HG03108 (cell line): ENCODE data around the gene ELAVL4.
A peak's percentile ranks its signal among the peaks of the same experiment; 100 is the strongest.

ENCODE experiments used
- ATAC-seq: cut with Tn5 transposase; IDR thresholded peaks from one replicate; pipeline ENCODE4 v1.9.1; 2021; ENCODE audit warnings: moderate library complexity; ENCODE audit not compliant: unreplicated experiment

The ELAVL4 gene

GRCh38 chr1:50246869-50247268 lies 138.1 kb downstream of the ELAVL4 start:
- ATAC-seq, result no peak

DNA sequence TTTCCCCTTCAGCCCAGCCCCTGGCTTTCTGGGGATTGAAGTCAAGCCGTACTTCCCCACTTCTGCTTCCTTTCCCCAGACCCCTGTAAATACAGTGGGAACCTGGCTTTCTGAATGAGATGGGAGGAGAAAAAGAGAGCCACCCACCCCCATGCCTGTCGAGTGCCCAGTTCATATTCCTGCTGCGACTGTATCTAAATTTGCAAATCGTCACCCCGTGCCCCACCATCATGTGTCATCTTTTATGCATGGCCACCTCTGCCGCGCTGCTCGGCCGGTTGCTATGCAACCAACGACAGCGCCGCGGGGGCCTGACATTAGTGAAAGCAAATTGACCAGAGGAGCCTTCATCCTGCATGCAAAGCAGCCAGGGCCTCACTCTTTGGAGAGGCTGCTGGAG lies 143.0 kb downstream of the ELAVL4 start:
- peak; percentile 66 for ATAC-seq

DNA sequence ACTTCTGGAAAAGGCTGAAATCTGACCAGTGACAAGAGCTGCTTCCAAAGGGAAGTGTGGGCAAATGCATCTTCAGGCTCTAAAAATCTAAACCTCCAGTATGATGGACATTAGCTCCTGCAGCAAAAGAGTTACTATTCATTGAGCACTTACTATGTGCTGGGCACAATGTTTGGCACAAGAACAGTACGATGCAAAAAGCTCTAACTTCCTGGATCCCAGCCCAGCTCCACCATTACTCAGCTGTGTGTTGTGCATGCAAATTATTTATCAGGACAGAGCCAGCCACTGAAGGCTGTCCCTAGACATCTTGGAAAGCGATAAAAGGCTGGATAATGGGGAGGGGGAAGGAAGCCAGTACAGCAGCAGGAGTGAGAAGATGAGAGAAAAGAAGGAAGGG lies 143.5 kb downstream of the ELAVL4 start:
- ATAC-seq, result no peak
